ENCODE results near the gene DDAH2. TPM values are rescaled to one million over a fixed set of nuclear protein-coding genes. Genes with fewer than 3 reads are reported as not detected.
A peak's percentile ranks its signal among the peaks of the same experiment; 100 is the strongest.

DDAH2 gene
- total RNA-seq, 4 donors from 2014 or later = 99.9 to 117 (median 114) TPM

- no peaks in the 10 kb centered on the region for H3K9me3 ChIP-seq
- H3K4me3 ChIP-seq (replicated peaks in 1 of 3) = no peak overlapping the region
- H3K27ac ChIP-seq = no peak overlapping the region
- WGBS, 2 donors = 68 to 79% methylated on average over 3 of the region's 3 CpGs
- intact Hi-C loops (cut with DNase I) = loop anchor here (5.0 kb wide), 1 partner anchor 45 kb away; no protein-coding TSS in a partner anchor
- H3K36me3 ChIP-seq = peaks cover 33 to 42% of the 10 kb centered on the region in 2 donors
- TF ChIP-seq POLR2A (IDR thresholded peaks at IDR 0.05) = no peak
- TF ChIP-seq CTCF (IDR thresholded peaks at IDR 0.05) = no peak
- no peaks in the 10 kb centered on the region for H3K27me3 ChIP-seq
- H3K4me1 ChIP-seq = peaks cover 39 to 45% of the 10 kb centered on the region in 2 donors
- no peak for DNase-seq
Observed at GRCh38 chr6:31732029-31732428, 2.9 kb upstream of the DDAH2 start.

GRCh38 chr6:31730631-31731086, 1.6 kb upstream of the DDAH2 start:
- Histone ChIP-seq H3K4me1 (peaks cover 37 to 53% of the 10 kb centered on the region in 2 donors), H3K36me3 (peaks cover 33 to 42% of the 10 kb centered on the region in 2 donors), H3K27ac (peak overlapping the region; percentile 82 to 98 (median 93)), H3K9me3 (no peaks in the 10 kb centered on the region), H3K4me3 (replicated peaks in 1 of 3) (no peak overlapping the region), H3K27me3 (no peaks in the 10 kb centered on the region)
- 88 to 89% methylated on average over 11 of the region's 11 CpGs for WGBS, 2 donors
- intact Hi-C loops (cut with DNase I) = loop anchor here (5.0 kb wide), 1 partner anchor 43 kb away; no protein-coding TSS in a partner anchor
- DNase-seq = no peak
- no peak for TF ChIP-seq POLR2A (IDR thresholded peaks at IDR 0.05)
- TF ChIP-seq CTCF (IDR thresholded peaks at IDR 0.05) = no peak

GRCh38 chr6:31729979-31730630, 1.0 kb upstream of the DDAH2 start:
- TF ChIP-seq CTCF (IDR thresholded peaks at IDR 0.05) (no peak), POLR2A (IDR thresholded peaks at IDR 0.05) (peak; percentile 57 to 79)
- peak overlapping the region; percentile 82 to 98 (median 93) for H3K27ac ChIP-seq
- H3K27me3 ChIP-seq = no peaks in the 10 kb centered on the region
- intact Hi-C loops (cut with DNase I) = loop anchor here (5.0 to 10.0 kb wide), 2 partner anchors 43 to 105 kb away; no protein-coding TSS in a partner anchor
- peak overlapping the region; percentile 55 to 84 (median 62) for H3K4me3 ChIP-seq (replicated peaks in 1 of 3)
- no peaks in the 10 kb centered on the region for H3K9me3 ChIP-seq
- H3K4me1 ChIP-seq = peaks cover 35 to 53% of the 10 kb centered on the region in 2 donors
- peak; percentile 84 to 86 for DNase-seq
- H3K36me3 ChIP-seq = peaks cover 33 to 42% of the 10 kb centered on the region in 2 donors
- 10 to 11% methylated on average over 21 to 26 of the region's 46 CpGs for WGBS, 2 donors

- WGBS, 2 donors = 0 to 1% methylated on average over 17 to 20 of the region's 29 CpGs
- Histone ChIP-seq H3K27ac (peak overlapping the region; percentile 82 to 98 (median 93)), H3K27me3 (no peaks in the 10 kb centered on the region), H3K4me1 (peaks cover 30 to 51% of the 10 kb centered on the region in 2 donors), H3K9me3 (no peaks in the 10 kb centered on the region), H3K4me3 (replicated peaks in 1 of 3) (peak overlapping the region; percentile 55 to 84 (median 62)), H3K36me3 (peaks cover 33 to 42% of the 10 kb centered on the region in 2 donors)
- TF ChIP-seq POLR2A (IDR thresholded peaks at IDR 0.05) (no peak), CTCF (IDR thresholded peaks at IDR 0.05) (peak; percentile 29 to 72 (median 60))
- peak; percentile 93 to 95 for DNase-seq
- intact Hi-C loops (cut with DNase I) = loop anchor here (10.0 kb wide), 1 partner anchor 105 kb away; no protein-coding TSS in a partner anchor
Observed at GRCh38 chr6:31729515-31729978, 448 bp upstream of the DDAH2 start.
